ENCODE measurements around the gene GINS1.
A peak's percentile ranks its signal among the peaks of the same experiment; 100 is the strongest.
"Not testable (repeated sequence)": the region's sequence is repeated elsewhere in the genome, so short reads cannot be mapped to it uniquely, and the experiment has no call there.

Gene GINS1

DNA sequence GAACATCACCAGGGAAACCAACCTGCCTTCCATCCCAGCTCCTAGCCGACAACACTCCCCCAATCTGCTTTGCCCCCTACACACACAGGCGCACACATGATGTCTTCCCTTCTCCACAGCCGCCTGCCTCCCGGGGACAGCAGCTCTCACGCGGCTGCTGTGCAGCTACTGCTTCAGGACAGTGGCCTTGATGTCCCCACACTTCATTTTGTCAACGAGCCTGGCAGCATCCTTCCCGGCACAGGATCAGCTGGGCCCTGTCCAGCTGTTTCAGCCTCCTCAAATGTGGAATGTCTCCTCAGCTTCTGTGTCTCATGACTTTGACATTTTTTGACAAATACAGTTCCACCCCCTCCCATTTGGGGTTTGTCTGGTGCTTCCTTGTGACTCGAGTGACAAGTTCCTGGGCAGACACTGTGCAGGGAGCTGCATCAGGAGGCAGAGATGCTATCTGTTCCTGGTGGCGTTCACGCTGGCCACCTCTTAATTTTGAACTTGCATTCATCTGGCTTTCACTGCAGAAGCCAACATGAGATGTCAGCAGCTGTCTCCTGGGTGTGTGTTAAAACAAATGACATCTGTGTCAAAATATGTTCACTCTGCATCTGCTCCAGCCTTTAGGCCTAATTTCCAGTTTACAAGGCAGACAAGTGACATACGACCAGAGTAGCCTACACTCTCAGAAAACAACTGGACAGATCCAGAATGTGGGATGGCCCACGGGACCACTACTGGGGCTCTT is 57.2 kb downstream of the GINS1 start:
- H3K27ac ChIP-seq (ENCODE audit: low read length): no peak overlapping the region
- no CpG with 5 or more reads among the region's 13 CpGs for WGBS (ENCODE audit: insufficient coverage, insufficient read length)
- H3K4me3 ChIP-seq (ENCODE audit: low read length): no peak overlapping the region
- DNase-seq (ENCODE audit: low read depth, low spot score): no peak
- no peaks in the 10 kb centered on the region for H3K4me1 ChIP-seq (ENCODE audit: control insufficient read depth, insufficient read depth, low read length)
- H3K9me3 ChIP-seq (ENCODE audit: control insufficient read depth, insufficient read depth, low read length): no peaks in the 10 kb centered on the region
- H3K36me3 ChIP-seq (ENCODE audit: control insufficient read depth, insufficient read depth, low read length): peaks cover 41% of the 10 kb centered on the region
- H3K27me3 ChIP-seq (ENCODE audit: control insufficient read depth, insufficient read depth, low read length): no peaks in the 10 kb centered on the region

DNA sequence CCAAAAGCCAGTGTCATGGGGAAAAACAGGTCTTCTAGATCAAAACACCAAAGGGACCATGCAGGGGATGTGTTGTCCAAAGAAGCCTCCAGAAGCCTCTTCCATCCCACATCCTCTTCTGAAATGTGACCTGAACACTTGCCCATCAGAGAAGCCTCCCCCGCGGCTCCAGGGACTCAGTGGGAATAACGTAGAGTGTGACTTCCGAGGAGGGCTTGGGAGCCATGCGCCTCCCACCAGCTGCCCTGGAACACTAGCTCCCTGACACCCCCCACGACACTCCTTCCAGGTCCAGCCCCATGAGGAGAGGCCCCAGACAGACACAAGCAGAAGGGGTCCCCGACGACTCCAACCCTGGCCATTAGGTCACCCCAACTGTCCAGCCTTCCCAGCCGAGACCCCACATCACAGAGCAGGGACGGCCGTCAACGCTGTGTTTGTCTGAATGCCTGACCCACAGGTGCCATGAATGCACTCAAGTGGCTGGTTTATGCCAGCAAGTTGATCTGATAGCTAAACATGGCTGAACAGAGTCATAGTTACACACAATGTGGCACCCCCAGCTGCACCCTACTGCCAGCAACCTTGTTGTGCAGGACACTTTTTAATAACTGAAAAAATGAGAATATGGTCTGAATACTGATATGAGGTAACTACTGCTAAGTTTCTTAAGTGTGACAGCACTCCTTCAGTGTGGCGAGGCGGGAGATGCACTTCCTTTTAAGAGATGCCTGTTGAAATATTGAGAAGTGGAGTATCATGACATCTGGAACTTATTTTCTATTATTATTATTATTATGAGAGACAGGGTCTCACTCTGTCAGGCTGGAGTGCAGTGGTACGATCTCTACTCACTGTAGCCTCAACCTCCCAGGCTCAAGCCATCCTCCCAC is 58.0 kb downstream of the GINS1 start:
- Histone ChIP-seq H3K27me3 (ENCODE audit: control insufficient read depth, insufficient read depth, low read length) (no peaks in the 10 kb centered on the region), H3K4me3 (ENCODE audit: low read length) (no peak overlapping the region), H3K27ac (ENCODE audit: low read length) (no peak overlapping the region), H3K9me3 (ENCODE audit: control insufficient read depth, insufficient read depth, low read length) (no peaks in the 10 kb centered on the region), H3K36me3 (ENCODE audit: control insufficient read depth, insufficient read depth, low read length) (peaks cover 38% of the 10 kb centered on the region), H3K4me1 (ENCODE audit: control insufficient read depth, insufficient read depth, low read length) (no peaks in the 10 kb centered on the region)
- no peak for DNase-seq (ENCODE audit: low read depth, low spot score)
- WGBS (ENCODE audit: insufficient coverage, insufficient read length): no CpG with 5 or more reads among the region's 15 CpGs

DNA sequence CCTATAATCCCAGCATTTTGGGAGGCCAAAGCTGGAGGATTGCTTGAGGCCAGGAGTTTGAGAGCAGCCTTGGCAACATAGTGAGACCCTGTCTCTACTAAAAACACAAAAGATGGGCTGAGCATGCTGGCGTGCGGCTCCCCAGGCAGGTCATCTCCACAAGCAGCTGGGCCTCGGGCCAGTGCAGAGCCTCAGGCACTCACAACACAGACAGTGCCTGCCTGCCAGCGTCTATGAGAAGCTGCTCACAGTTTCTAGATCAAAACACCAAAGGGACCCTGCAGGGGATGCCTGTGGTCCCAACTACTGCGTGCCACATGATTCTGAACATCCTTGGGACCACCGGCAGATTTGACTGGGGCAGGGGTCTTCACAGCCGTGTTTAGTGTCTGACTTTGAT is 59.4 kb downstream of the GINS1 start:
- H3K27ac ChIP-seq (ENCODE audit: low read length): no peak overlapping the region
- no peak overlapping the region for H3K4me3 ChIP-seq (ENCODE audit: low read length)
- no peaks in the 10 kb centered on the region for H3K9me3 ChIP-seq (ENCODE audit: control insufficient read depth, insufficient read depth, low read length)
- H3K27me3 ChIP-seq (ENCODE audit: control insufficient read depth, insufficient read depth, low read length): no peaks in the 10 kb centered on the region
- WGBS (ENCODE audit: insufficient coverage, insufficient read length): no CpG with 5 or more reads among the region's 7 CpGs
- H3K36me3 ChIP-seq (ENCODE audit: control insufficient read depth, insufficient read depth, low read length): peaks cover 30% of the 10 kb centered on the region
- H3K4me1 ChIP-seq (ENCODE audit: control insufficient read depth, insufficient read depth, low read length): no peaks in the 10 kb centered on the region
- DNase-seq (ENCODE audit: low read depth, low spot score): no peak

DNA sequence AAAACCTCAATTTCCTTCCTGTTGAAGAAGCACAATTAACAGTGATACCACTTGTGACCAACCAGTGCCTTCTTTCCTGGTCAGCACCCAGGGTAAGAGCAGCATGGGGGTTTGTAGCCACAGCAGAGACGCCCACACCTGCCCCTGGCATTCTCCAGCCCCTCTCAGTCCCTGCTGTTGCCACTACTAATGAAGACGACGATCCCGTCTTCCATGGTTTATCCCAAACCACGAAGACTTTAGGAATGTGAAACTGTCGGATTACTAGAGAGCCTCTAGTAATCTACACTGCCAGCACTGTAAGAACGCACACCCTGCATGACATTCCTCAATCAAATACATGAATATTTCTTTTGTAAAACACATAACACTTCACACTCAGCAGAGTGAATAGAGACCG is 60.0 kb downstream of the GINS1 start:
- no peaks in the 10 kb centered on the region for H3K9me3 ChIP-seq (ENCODE audit: control insufficient read depth, insufficient read depth, low read length)
- DNase-seq (ENCODE audit: low read depth, low spot score): no peak
- no peaks in the 10 kb centered on the region for H3K4me1 ChIP-seq (ENCODE audit: control insufficient read depth, insufficient read depth, low read length)
- no peak overlapping the region for H3K4me3 ChIP-seq (ENCODE audit: low read length)
- no peaks in the 10 kb centered on the region for H3K27me3 ChIP-seq (ENCODE audit: control insufficient read depth, insufficient read depth, low read length)
- WGBS (ENCODE audit: insufficient coverage, insufficient read length): no CpG with 5 or more reads among the region's 8 CpGs
- H3K27ac ChIP-seq (ENCODE audit: low read length): no peak overlapping the region
- H3K36me3 ChIP-seq (ENCODE audit: control insufficient read depth, insufficient read depth, low read length): peaks cover 30% of the 10 kb centered on the region

DNA sequence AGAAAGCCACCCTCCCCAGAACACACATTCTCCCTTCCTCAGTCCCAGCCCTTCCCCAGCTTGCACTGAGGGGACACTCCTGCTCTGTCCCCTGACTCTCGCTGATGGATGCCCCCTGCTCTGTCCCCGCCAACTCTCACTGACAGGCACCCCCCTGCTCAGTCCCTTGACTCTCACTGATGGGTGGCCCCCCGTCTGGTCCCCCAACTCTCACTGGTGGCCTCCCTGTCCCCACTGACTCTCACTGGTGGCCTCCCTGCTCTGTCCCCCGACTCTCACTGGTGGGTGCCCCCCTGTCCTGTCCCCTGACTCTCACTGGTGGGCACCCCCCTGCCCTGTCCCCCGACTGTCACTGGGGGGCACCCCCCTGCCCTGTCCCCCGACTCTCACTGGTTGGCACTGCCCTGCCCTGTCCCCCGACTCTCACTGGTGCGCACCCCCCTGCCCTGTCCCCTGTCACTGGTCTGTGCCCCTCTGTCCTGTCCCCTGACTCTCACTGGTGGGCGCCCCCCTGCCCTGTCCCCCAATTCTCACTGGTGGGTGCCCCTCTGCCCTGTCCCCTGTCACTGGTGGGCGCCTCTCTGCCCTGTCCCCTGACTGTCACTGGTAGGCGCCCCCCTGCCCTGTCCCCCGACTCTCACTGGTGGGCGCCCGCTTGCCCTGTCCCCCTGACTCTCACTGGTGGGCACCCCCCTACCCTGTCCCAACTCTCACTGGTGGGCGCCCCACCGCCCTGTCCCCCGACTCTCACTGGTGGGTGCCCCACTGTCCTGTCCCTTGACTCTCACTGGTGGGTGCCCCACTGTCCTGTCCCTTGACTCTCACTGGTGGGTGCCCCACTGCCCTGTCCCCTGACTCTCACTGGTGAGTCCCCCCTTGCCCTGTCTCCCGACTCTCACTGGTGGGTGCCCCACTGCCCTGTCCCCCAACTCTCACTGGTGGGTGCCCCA is 60.9 kb downstream of the GINS1 start:
- H3K27me3 ChIP-seq (ENCODE audit: control insufficient read depth, insufficient read depth, low read length): no peaks in the 10 kb centered on the region
- no peaks in the 10 kb centered on the region for H3K9me3 ChIP-seq (ENCODE audit: control insufficient read depth, insufficient read depth, low read length)
- H3K36me3 ChIP-seq (ENCODE audit: control insufficient read depth, insufficient read depth, low read length): peaks cover 28% of the 10 kb centered on the region
- WGBS (ENCODE audit: insufficient coverage, insufficient read length): no CpG with 5 or more reads among the region's 18 CpGs
- no peak overlapping the region for H3K4me3 ChIP-seq (ENCODE audit: low read length)
- no peaks in the 10 kb centered on the region for H3K4me1 ChIP-seq (ENCODE audit: control insufficient read depth, insufficient read depth, low read length)
- no peak for DNase-seq (ENCODE audit: low read depth, low spot score)
- H3K27ac ChIP-seq (ENCODE audit: low read length): no peak overlapping the region

DNA sequence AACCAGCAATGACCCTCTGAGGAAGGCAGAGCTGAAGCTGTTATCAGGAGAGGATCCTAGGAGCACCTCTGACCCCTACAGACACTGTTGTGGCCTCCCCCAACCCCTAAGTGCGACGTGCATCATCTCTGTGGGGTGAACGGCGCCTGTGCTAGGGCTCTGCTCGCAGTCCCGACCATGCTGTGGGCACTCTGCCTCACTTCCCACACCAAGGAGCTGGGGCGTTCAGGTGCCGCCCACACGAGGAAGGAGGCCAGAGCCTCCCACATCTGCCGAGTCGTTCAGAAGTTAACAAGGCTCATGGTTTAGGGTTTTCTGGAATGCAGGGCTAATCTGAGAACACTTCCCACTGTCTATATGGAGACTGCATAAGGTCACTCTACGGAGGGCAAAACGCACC is 62.1 kb downstream of the GINS1 start:
- DNase-seq (ENCODE audit: low read depth, low spot score): no peak
- peaks cover 25% of the 10 kb centered on the region for H3K36me3 ChIP-seq (ENCODE audit: control insufficient read depth, insufficient read depth, low read length)
- no peak overlapping the region for H3K27ac ChIP-seq (ENCODE audit: low read length)
- H3K27me3 ChIP-seq (ENCODE audit: control insufficient read depth, insufficient read depth, low read length): no peaks in the 10 kb centered on the region
- H3K4me3 ChIP-seq (ENCODE audit: low read length): no peak overlapping the region
- H3K4me1 ChIP-seq (ENCODE audit: control insufficient read depth, insufficient read depth, low read length): no peaks in the 10 kb centered on the region
- no CpG with 5 or more reads among the region's 13 CpGs for WGBS (ENCODE audit: insufficient coverage, insufficient read length)
- no peaks in the 10 kb centered on the region for H3K9me3 ChIP-seq (ENCODE audit: control insufficient read depth, insufficient read depth, low read length)

DNA sequence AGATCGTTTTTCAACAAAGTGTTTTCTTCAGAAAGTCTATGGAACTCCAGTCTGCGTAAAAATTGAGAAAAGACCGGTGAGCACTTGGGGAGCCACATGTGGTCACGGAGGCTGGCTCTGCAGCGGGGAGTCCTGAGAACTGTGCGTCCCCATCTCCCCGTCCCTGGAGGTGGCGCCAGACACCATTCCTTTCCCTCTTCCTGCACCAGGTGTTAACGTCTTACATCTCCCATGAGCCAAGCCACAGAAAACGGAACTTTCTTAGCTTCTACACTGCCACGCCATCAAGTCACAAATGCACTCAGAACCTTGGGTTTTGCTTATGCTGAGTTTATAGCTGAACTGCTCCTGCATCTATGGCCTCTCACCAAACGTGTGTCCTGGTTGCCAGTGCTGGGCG is 62.6 kb downstream of the GINS1 start:
- Histone ChIP-seq H3K36me3 (ENCODE audit: control insufficient read depth, insufficient read depth, low read length) (peaks cover 20% of the 10 kb centered on the region), H3K27ac (ENCODE audit: low read length) (no peak overlapping the region), H3K27me3 (ENCODE audit: control insufficient read depth, insufficient read depth, low read length) (no peaks in the 10 kb centered on the region), H3K9me3 (ENCODE audit: control insufficient read depth, insufficient read depth, low read length) (no peaks in the 10 kb centered on the region), H3K4me3 (ENCODE audit: low read length) (no peak overlapping the region), H3K4me1 (ENCODE audit: control insufficient read depth, insufficient read depth, low read length) (no peaks in the 10 kb centered on the region)
- no CpG with 5 or more reads among the region's 13 CpGs for WGBS (ENCODE audit: insufficient coverage, insufficient read length)
- peak; percentile 47 for DNase-seq (ENCODE audit: low read depth, low spot score)

DNA sequence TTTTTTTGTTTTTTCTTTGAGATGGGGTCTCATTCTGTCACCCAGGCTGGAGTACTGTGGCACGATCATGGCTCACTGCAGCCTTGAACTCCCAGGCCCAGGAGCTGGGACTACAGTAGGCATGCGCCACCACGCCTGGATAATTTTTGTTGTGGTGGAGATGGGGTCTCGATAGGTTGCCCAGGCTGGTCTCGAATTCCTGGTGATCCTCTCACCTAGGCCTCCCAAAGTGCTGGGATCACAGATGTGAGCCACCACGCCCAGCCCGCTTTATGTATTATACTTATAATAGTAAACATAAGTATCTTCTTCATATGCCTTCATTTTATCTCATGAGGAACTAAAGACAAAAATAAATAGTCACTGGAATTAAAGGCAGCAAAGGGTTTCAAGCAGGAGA is 63.5 kb downstream of the GINS1 start:
- Histone ChIP-seq H3K27me3 (ENCODE audit: control insufficient read depth, insufficient read depth, low read length) (no peaks in the 10 kb centered on the region), H3K9me3 (ENCODE audit: control insufficient read depth, insufficient read depth, low read length) (no peaks in the 10 kb centered on the region), H3K27ac (ENCODE audit: low read length) (no peak overlapping the region), H3K4me1 (ENCODE audit: control insufficient read depth, insufficient read depth, low read length) (no peaks in the 10 kb centered on the region), H3K36me3 (ENCODE audit: control insufficient read depth, insufficient read depth, low read length) (peaks cover 24% of the 10 kb centered on the region), H3K4me3 (ENCODE audit: low read length) (no peak overlapping the region)
- no peak for DNase-seq (ENCODE audit: low read depth, low spot score)
- no CpG with 5 or more reads among the region's 7 CpGs for WGBS (ENCODE audit: insufficient coverage, insufficient read length)

DNA sequence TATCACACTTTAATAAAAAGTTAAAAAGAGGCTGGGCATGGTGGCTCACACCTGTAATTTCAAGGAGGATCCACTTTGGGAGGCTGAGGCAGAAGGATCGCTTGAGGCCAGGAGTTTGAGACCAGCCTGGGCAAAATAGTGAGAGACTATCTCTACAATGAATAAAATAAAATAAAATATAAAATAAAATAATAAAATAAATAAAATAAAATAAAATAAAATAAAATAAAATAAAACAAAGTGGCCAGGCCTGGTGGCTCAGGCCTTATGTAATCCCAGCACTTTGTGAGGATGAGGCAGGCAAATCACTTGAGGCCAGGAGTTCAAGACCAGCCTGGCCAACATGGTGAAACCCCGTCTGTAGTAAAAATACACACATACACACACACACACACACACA is 65.8 kb downstream of the GINS1 start:
- H3K4me3 ChIP-seq (ENCODE audit: low read length); H3K27me3 ChIP-seq (ENCODE audit: control insufficient read depth, insufficient read depth, low read length); DNase-seq (ENCODE audit: low read depth, low spot score); H3K9me3 ChIP-seq (ENCODE audit: control insufficient read depth, insufficient read depth, low read length); H3K4me1 ChIP-seq (ENCODE audit: control insufficient read depth, insufficient read depth, low read length); H3K27ac ChIP-seq (ENCODE audit: low read length): not testable (repeated sequence)
- peaks cover 22% of the 10 kb centered on the region for H3K36me3 ChIP-seq (ENCODE audit: control insufficient read depth, insufficient read depth, low read length)
- no CpG with 5 or more reads among the region's 2 CpGs for whole genome bisulfite sequencing (ENCODE audit: insufficient coverage, insufficient read length)

Data from iPS DF 6.9 (cell line).